ENCODE measurements around the gene POLN.

- TF ChIP-seq CTCF (IDR thresholded peaks at IDR 0.05) = no peak
- no peak for TF ChIP-seq POLR2A (IDR thresholded peaks at IDR 0.05)
- no peak for TF ChIP-seq EP300 (IDR thresholded peaks at IDR 0.05; ENCODE audit: low read depth)
Observed at GRCh38 chr4:2087170-2087569, 154.8 kb downstream of the POLN start.

All from transverse colon (tissue), 3 donors.